ENCODE measurements around the gene FNDC3B.

FNDC3B gene

GRCh38 chr3:172021859-172022258 is 17.5 kb upstream of the FNDC3B start:
- Histone ChIP-seq H3K4me2 (ENCODE audit: low read depth, low read length) (no peak overlapping the region), H3K9me2 (replicated peaks; ENCODE audit: insufficient read depth, low read length) (no peaks in the 10 kb centered on the region), H2AFZ (ENCODE audit: low read length) (no peak overlapping the region), H3K27ac (ENCODE audit: low read length) (no peak overlapping the region), H4K20me1 (ENCODE audit: insufficient read depth, low read length) (no peaks in the 10 kb centered on the region), H3K9me3 (replicated peaks; ENCODE audit: insufficient read depth, low read length) (no peaks in the 10 kb centered on the region), H3F3A (ENCODE audit: insufficient read depth, low read length) (no peaks in the 10 kb centered on the region), H3K36me3 (replicated peaks; ENCODE audit: insufficient read depth, low read length) (no peaks in the 10 kb centered on the region), H3K4me1 (ENCODE audit: low read length) (no peaks in the 10 kb centered on the region), H3K27me3 (replicated peaks; ENCODE audit: insufficient read depth, low read length) (no peaks in the 10 kb centered on the region), H3K9ac (ENCODE audit: low read length) (no peak overlapping the region), H3K79me2 (ENCODE audit: low read length) (no peaks in the 10 kb centered on the region), H3K4me3 (ENCODE audit: low read length) (no peak overlapping the region)
- TF ChIP-seq CTCF (IDR thresholded peaks at IDR 0.05; ENCODE audit: low read length) (no peak), EZH2 (optimal IDR thresholded peaks at IDR 0.05; ENCODE audit: low read depth, low read length) (no peak), EZH2phosphoT487 (IDR thresholded peaks at IDR 0.05; ENCODE audit: low read length) (no peak)
- DNase-seq: no peak

- no peaks in the 10 kb centered on the region for H3K79me2 ChIP-seq (ENCODE audit: low read length)
- H3K4me2 ChIP-seq (ENCODE audit: low read depth, low read length): no peak overlapping the region
- no peak for DNase-seq
- no peaks in the 10 kb centered on the region for H3K9me3 ChIP-seq (replicated peaks; ENCODE audit: insufficient read depth, low read length)
- TF ChIP-seq EZH2phosphoT487 (IDR thresholded peaks at IDR 0.05; ENCODE audit: low read length) (no peak), EZH2 (optimal IDR thresholded peaks at IDR 0.05; ENCODE audit: low read depth, low read length) (no peak), CTCF (IDR thresholded peaks at IDR 0.05; ENCODE audit: low read length) (no peak)
- H3K36me3 ChIP-seq (replicated peaks; ENCODE audit: insufficient read depth, low read length): no peaks in the 10 kb centered on the region
- H3F3A ChIP-seq (ENCODE audit: insufficient read depth, low read length): no peaks in the 10 kb centered on the region
- no peak overlapping the region for H3K4me3 ChIP-seq (ENCODE audit: low read length)
- H4K20me1 ChIP-seq (ENCODE audit: insufficient read depth, low read length): no peaks in the 10 kb centered on the region
- no peaks in the 10 kb centered on the region for H3K4me1 ChIP-seq (ENCODE audit: low read length)
- H2AFZ ChIP-seq (ENCODE audit: low read length): no peak overlapping the region
- no peak overlapping the region for H3K27ac ChIP-seq (ENCODE audit: low read length)
- no peaks in the 10 kb centered on the region for H3K27me3 ChIP-seq (replicated peaks; ENCODE audit: insufficient read depth, low read length)
- no peak overlapping the region for H3K9ac ChIP-seq (ENCODE audit: low read length)
- H3K9me2 ChIP-seq (replicated peaks; ENCODE audit: insufficient read depth, low read length): no peaks in the 10 kb centered on the region
These were observed 15.5 kb upstream of the FNDC3B start for GRCh38 chr3:172023915-172024314.

GRCh38 chr3:172024679-172025078 is 14.7 kb upstream of the FNDC3B start:
- no peaks in the 10 kb centered on the region for H3K36me3 ChIP-seq (replicated peaks; ENCODE audit: insufficient read depth, low read length)
- H3K4me3 ChIP-seq (ENCODE audit: low read length): no peak overlapping the region
- no peak overlapping the region for H3K27ac ChIP-seq (ENCODE audit: low read length)
- H3K9me2 ChIP-seq (replicated peaks; ENCODE audit: insufficient read depth, low read length): no peaks in the 10 kb centered on the region
- H3K4me1 ChIP-seq (ENCODE audit: low read length): no peaks in the 10 kb centered on the region
- H3F3A ChIP-seq (ENCODE audit: insufficient read depth, low read length): no peaks in the 10 kb centered on the region
- no peak overlapping the region for H3K9ac ChIP-seq (ENCODE audit: low read length)
- H2AFZ ChIP-seq (ENCODE audit: low read length): no peak overlapping the region
- no peak for TF ChIP-seq EZH2phosphoT487 (IDR thresholded peaks at IDR 0.05; ENCODE audit: low read length)
- TF ChIP-seq EZH2 (optimal IDR thresholded peaks at IDR 0.05; ENCODE audit: low read depth, low read length): no peak
- no peak for TF ChIP-seq CTCF (IDR thresholded peaks at IDR 0.05; ENCODE audit: low read length)
- no peak for DNase-seq
- H3K4me2 ChIP-seq (ENCODE audit: low read depth, low read length): no peak overlapping the region
- no peaks in the 10 kb centered on the region for H3K79me2 ChIP-seq (ENCODE audit: low read length)
- H4K20me1 ChIP-seq (ENCODE audit: insufficient read depth, low read length): no peaks in the 10 kb centered on the region
- no peaks in the 10 kb centered on the region for H3K9me3 ChIP-seq (replicated peaks; ENCODE audit: insufficient read depth, low read length)
- no peaks in the 10 kb centered on the region for H3K27me3 ChIP-seq (replicated peaks; ENCODE audit: insufficient read depth, low read length)
